Body of pancreas (tissue), 4 donors: ENCODE measurements around the gene IP6K3.

Source experiments
- POLR2A ChIP-seq, 3 donors: fragments of 450-650 bp; IDR thresholded peaks; one replicate each; pipeline ENCODE4 v1.6.1; 2016; ENCODE audit warnings: antibody characterized with exemption in 3 of 3, mild to moderate bottlenecking in 2 of 3
- TF ChIP-seq, protein P1 (sequence below), 7 experiments: fragments of 450-650 bp in 4 of 7; fragments of 200-600 bp in 3 of 7; sonication (generic) in 3 of 7; IDR thresholded peaks; one replicate each; pipeline ENCODE4 v1.5.1; 2016 to 2019; ENCODE audit warnings: antibody characterized with exemption in 7 of 7

GRCh38 chr6:33705268-33705885 lies 41.3 kb downstream of the IP6K3 start:
- TF ChIP-seq, protein P1, sequence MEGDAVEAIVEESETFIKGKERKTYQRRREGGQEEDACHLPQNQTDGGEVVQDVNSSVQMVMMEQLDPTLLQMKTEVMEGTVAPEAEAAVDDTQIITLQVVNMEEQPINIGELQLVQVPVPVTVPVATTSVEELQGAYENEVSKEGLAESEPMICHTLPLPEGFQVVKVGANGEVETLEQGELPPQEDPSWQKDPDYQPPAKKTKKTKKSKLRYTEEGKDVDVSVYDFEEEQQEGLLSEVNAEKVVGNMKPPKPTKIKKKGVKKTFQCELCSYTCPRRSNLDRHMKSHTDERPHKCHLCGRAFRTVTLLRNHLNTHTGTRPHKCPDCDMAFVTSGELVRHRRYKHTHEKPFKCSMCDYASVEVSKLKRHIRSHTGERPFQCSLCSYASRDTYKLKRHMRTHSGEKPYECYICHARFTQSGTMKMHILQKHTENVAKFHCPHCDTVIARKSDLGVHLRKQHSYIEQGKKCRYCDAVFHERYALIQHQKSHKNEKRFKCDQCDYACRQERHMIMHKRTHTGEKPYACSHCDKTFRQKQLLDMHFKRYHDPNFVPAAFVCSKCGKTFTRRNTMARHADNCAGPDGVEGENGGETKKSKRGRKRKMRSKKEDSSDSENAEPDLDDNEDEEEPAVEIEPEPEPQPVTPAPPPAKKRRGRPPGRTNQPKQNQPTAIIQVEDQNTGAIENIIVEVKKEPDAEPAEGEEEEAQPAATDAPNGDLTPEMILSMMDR (IDR thresholded peaks at IDR 0.05), result no peak
- no peak for TF ChIP-seq POLR2A (IDR thresholded peaks at IDR 0.05)
